Measurements from ENCODE around the gene WWOX. TPM values are rescaled to one million over a fixed set of nuclear protein-coding genes. Genes with fewer than 3 reads are reported as not detected.

Gene WWOX
- total RNA-seq, 2 donors from 2014 or later: 12.6 to 17.2 TPM

GRCh38 chr16:78812582-78812981, 713.1 kb downstream of the WWOX start:
- no peak overlapping the region for H3K27ac Mint-ChIP-seq
- ATAC-seq: no peak
- no peaks in the 10 kb centered on the region for H3K9me3 Mint-ChIP-seq
- no peaks in the 10 kb centered on the region for H3K36me3 Mint-ChIP-seq
- DNase-seq (ENCODE audit: low spot score in 2 of 2): no peak

GRCh38 chr16:78813661-78814311, 714.3 kb downstream of the WWOX start:
- Mint-ChIP-seq H3K36me3 (no peaks in the 10 kb centered on the region), H3K27ac (no peak overlapping the region), H3K9me3 (no peaks in the 10 kb centered on the region)
- no peak for ATAC-seq
- no peak for DNase-seq (ENCODE audit: low spot score in 2 of 2)

- ATAC-seq: no peak
- H3K27ac Mint-ChIP-seq: no peak overlapping the region
- H3K9me3 Mint-ChIP-seq: peaks cover 0 to under 1% of the 10 kb centered on the region in 2 donors
- no peak for DNase-seq (ENCODE audit: low spot score in 2 of 2)
- no peaks in the 10 kb centered on the region for H3K36me3 Mint-ChIP-seq
These were observed 716.3 kb downstream of the WWOX start for GRCh38 chr16:78815713-78816112.

- H3K36me3 Mint-ChIP-seq: no peaks in the 10 kb centered on the region
- DNase-seq (ENCODE audit: low spot score in 2 of 2) (no peak), ATAC-seq (no peak)
- no peak overlapping the region for H3K27ac Mint-ChIP-seq
- H3K9me3 Mint-ChIP-seq: peaks cover 0 to 6% of the 10 kb centered on the region in 2 donors
These were observed 717.2 kb downstream of the WWOX start for GRCh38 chr16:78816499-78817195.

- no peak for ATAC-seq
- Mint-ChIP-seq H3K36me3 (no peaks in the 10 kb centered on the region), H3K9me3 (peaks cover 0 to 6% of the 10 kb centered on the region in 2 donors), H3K27ac (no peak overlapping the region)
- DNase-seq (ENCODE audit: low spot score in 2 of 2): no peak
These were observed 717.8 kb downstream of the WWOX start for GRCh38 chr16:78817200-78817739.

- H3K27ac Mint-ChIP-seq: no peak overlapping the region
- no peak for DNase-seq (ENCODE audit: low spot score in 2 of 2)
- ATAC-seq: no peak
- peaks cover 0 to 6% of the 10 kb centered on the region in 2 donors for H3K9me3 Mint-ChIP-seq
- peaks cover 0 to 6% of the 10 kb centered on the region in 2 donors for H3K36me3 Mint-ChIP-seq
These were observed 721.9 kb downstream of the WWOX start for GRCh38 chr16:78821335-78821734.

- Mint-ChIP-seq H3K36me3 (peaks cover 0 to 6% of the 10 kb centered on the region in 2 donors), H3K27ac (no peak overlapping the region), H3K9me3 (peaks cover 0 to 6% of the 10 kb centered on the region in 2 donors)
- DNase-seq (ENCODE audit: low spot score in 2 of 2) (no peak), ATAC-seq (no peak)
These were observed 723.1 kb downstream of the WWOX start for GRCh38 chr16:78822509-78822908.

- H3K27ac Mint-ChIP-seq: peak overlapping the region in 1 of 2 donors; percentile 18
- ATAC-seq (no peak), DNase-seq (ENCODE audit: low spot score in 2 of 2) (no peak)
- peaks cover 0 to 6% of the 10 kb centered on the region in 2 donors for H3K36me3 Mint-ChIP-seq
- H3K9me3 Mint-ChIP-seq: peaks cover 0 to 6% of the 10 kb centered on the region in 2 donors
These were observed 723.6 kb downstream of the WWOX start for GRCh38 chr16:78823027-78823426.

GRCh38 chr16:78829280-78829679, 729.8 kb downstream of the WWOX start:
- Mint-ChIP-seq H3K36me3 (peaks cover 0 to 4% of the 10 kb centered on the region in 2 donors), H3K9me3 (no peaks in the 10 kb centered on the region), H3K27ac (no peak overlapping the region)
- ATAC-seq (no peak), DNase-seq (ENCODE audit: low spot score in 2 of 2) (no peak)

GRCh38 chr16:78830599-78830998, 731.1 kb downstream of the WWOX start:
- Mint-ChIP-seq H3K9me3 (no peaks in the 10 kb centered on the region), H3K27ac (no peak overlapping the region), H3K36me3 (no peaks in the 10 kb centered on the region)

GRCh38 chr16:78832100-78832499, 732.6 kb downstream of the WWOX start:
- DNase-seq (ENCODE audit: low spot score in 2 of 2): no peak
- Mint-ChIP-seq H3K36me3 (no peaks in the 10 kb centered on the region), H3K9me3 (no peaks in the 10 kb centered on the region), H3K27ac (no peak overlapping the region)
- no peak for ATAC-seq

More at GRCh38 chr16:78830599-78830998, 731.1 kb downstream of the WWOX start:
- ATAC-seq (no peak), DNase-seq (ENCODE audit: low spot score in 2 of 2) (no peak)

- H3K27ac Mint-ChIP-seq: peak overlapping the region; percentile 38 to 78
- DNase-seq (ENCODE audit: low spot score in 2 of 2) (no peak), ATAC-seq (peak in 1 of 2 donors; percentile 67)
- H3K36me3 Mint-ChIP-seq: no peaks in the 10 kb centered on the region
- H3K9me3 Mint-ChIP-seq: no peaks in the 10 kb centered on the region
These were observed 737.5 kb downstream of the WWOX start for GRCh38 chr16:78836802-78837491.

- Mint-ChIP-seq H3K36me3 (no peaks in the 10 kb centered on the region), H3K9me3 (no peaks in the 10 kb centered on the region)
- no peak for DNase-seq (ENCODE audit: low spot score in 2 of 2)
These were observed 738.3 kb downstream of the WWOX start for GRCh38 chr16:78837706-78838105.

GRCh38 chr16:78838276-78838675, 738.8 kb downstream of the WWOX start:
- DNase-seq (ENCODE audit: low spot score in 2 of 2) (no peak), ATAC-seq (no peak)
- H3K9me3 Mint-ChIP-seq: no peaks in the 10 kb centered on the region
- H3K27ac Mint-ChIP-seq: no peak overlapping the region
- no peaks in the 10 kb centered on the region for H3K36me3 Mint-ChIP-seq

More at GRCh38 chr16:78837706-78838105, 738.3 kb downstream of the WWOX start:
- ATAC-seq: no peak
- H3K27ac Mint-ChIP-seq: no peak overlapping the region

- ATAC-seq: no peak
- DNase-seq (ENCODE audit: low spot score in 2 of 2): no peak
- no peaks in the 10 kb centered on the region for H3K36me3 Mint-ChIP-seq
- H3K9me3 Mint-ChIP-seq: no peaks in the 10 kb centered on the region
- H3K27ac Mint-ChIP-seq: no peak overlapping the region
These were observed 743.5 kb downstream of the WWOX start for GRCh38 chr16:78842950-78843349.

GRCh38 chr16:78843978-78844377, 744.5 kb downstream of the WWOX start:
- Mint-ChIP-seq H3K9me3 (no peaks in the 10 kb centered on the region), H3K27ac (no peak overlapping the region), H3K36me3 (no peaks in the 10 kb centered on the region)
- DNase-seq (ENCODE audit: low spot score in 2 of 2): no peak
- no peak for ATAC-seq

- no peaks in the 10 kb centered on the region for H3K9me3 Mint-ChIP-seq
- no peaks in the 10 kb centered on the region for H3K36me3 Mint-ChIP-seq
- DNase-seq (ENCODE audit: low spot score in 2 of 2): no peak
- no peak for ATAC-seq
- no peak overlapping the region for H3K27ac Mint-ChIP-seq
These were observed 745.2 kb downstream of the WWOX start for GRCh38 chr16:78844682-78845081.
